Liver (tissue), 3 donors: ENCODE measurements around the gene PRSS56.

Experiments used
- CTCF ChIP-seq: fragments of 150-350 bp; IDR thresholded peaks from 2 replicates; pipeline ENCODE4 v1.5.1; 2017; ENCODE audit warnings: improper control_type of control experiment, low read depth, low read length; ENCODE audit not compliant: missing input control
- MAX ChIP-seq: IDR thresholded peaks from 2 replicates; pipeline ENCODE4 v1.6.1; 2016; ENCODE audit warnings: antibody characterized with exemption
- SP1 ChIP-seq: IDR thresholded peaks from 2 replicates; pipeline ENCODE4 v1.6.1; 2018; ENCODE audit warnings: antibody characterized with exemption, mild to moderate bottlenecking
- TAF1 ChIP-seq: conservative IDR thresholded peaks from 2 replicates; pipeline ENCODE4 v1.6.1; 2016; ENCODE audit warnings: antibody characterized with exemption, mild to moderate bottlenecking
- donor health status: healthy.
- donor health status: healthy.

- TF ChIP-seq CTCF (no peak), SP1 (no peak), TAF1 (no peak), MAX (no peak)
Measured at GRCh38 chr2:232511336-232511890, 8.8 kb upstream of the PRSS56 start.
